GM10266 (cell line): ENCODE measurements around the gene SOAT1.

Source experiments
- DNase-seq: peaks from one replicate; pipeline ENCODE4 v3.0.0; 2012; ENCODE audit errors: extremely low spot score
- CTCF ChIP-seq: IDR thresholded peaks from 2 replicates; pipeline ENCODE4 v1.5.1; 2012; ENCODE audit warnings: mild to moderate bottlenecking, low read depth; ENCODE audit not compliant: control insufficient read depth, insufficient read depth; ENCODE audit errors: missing control alignments

The SOAT1 gene

GRCh38 chr1:179295164-179295755 lies 1.7 kb downstream of the SOAT1 start:
- no peak for TF ChIP-seq CTCF
- DNase-seq: no peak

- no peak for DNase-seq
- TF ChIP-seq CTCF: no peak
Measured at GRCh38 chr1:179296356-179297104, 2.9 kb downstream of the SOAT1 start.

- no peak for TF ChIP-seq CTCF
Measured at GRCh38 chr1:179297105-179297378, 3.4 kb downstream of the SOAT1 start.

GRCh38 chr1:179298952-179299351 lies 5.4 kb downstream of the SOAT1 start:
- no peak for TF ChIP-seq CTCF

More at GRCh38 chr1:179297105-179297378, 3.4 kb downstream of the SOAT1 start:
- no peak for DNase-seq

DNA sequence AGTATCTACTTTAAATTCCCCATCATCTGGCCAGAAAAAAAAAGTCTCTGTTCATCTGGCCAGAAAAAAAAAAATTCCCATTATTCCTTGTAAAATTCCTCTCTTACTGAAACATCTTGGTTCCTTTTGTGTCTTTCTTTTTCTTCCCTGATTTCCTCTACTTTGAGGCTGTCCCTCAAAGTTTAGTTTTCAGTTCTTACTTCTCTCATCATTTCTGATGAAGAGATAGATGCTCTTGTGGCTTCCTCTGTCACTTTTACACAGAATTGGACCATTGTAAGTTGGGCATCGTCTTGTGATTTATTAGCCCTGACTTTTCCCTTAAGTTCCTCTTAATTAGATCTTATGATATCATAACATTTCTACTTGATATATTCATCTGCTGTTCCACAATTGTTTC lies 6.5 kb downstream of the SOAT1 start:
- no peak for DNase-seq
- no peak for TF ChIP-seq CTCF

More at GRCh38 chr1:179298952-179299351, 5.4 kb downstream of the SOAT1 start:
- peak; percentile 58 for DNase-seq

GRCh38 chr1:179302070-179302469 lies 8.5 kb downstream of the SOAT1 start:
- DNase-seq: no peak
- no peak for TF ChIP-seq CTCF

DNA sequence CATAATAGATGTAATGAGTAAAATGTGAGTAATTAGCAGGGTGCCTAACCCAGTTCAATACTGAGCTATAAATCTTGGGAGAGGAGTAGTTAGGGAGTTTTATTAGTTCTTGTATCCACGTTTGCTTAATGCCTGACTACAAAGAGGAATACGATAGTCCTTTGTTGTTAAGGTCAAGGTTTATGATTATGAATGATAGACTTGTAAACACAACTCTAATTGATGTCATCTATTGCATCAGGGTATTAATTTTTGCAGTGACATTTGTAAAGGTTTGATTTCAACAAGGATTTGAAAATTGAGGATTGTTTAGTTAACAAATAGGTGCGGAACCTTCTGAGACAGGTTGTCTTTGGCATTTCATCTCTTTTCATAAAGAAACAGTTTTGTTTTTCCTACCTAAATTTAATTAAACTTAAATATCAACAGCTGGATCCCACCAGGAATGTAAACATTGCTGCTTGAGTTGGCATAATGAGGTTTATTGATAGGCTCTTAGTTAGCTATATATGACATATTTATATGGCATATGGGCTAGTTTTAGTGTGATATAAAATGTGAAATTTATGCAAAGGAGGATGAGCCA lies 9.7 kb downstream of the SOAT1 start:
- TF ChIP-seq CTCF: no peak
- no peak for DNase-seq
